Activated CD8-positive, alpha-beta memory T cell treated with anti-CD3 and anti-CD28 coated beads, Interleukin-2, amount 50 U/mL, for 24 hours (primary cell): ENCODE data around the gene GRIK2.
"Not testable (repeated sequence)": the region's sequence is repeated elsewhere in the genome, so short reads cannot be mapped to it uniquely, and the experiment has no call there.

Source experiments
- DNase-seq: peaks from one replicate; pipeline ENCODE4 v3.0.0-alpha.2; 2020; ENCODE audit errors: extremely low read depth

Gene GRIK2

DNA sequence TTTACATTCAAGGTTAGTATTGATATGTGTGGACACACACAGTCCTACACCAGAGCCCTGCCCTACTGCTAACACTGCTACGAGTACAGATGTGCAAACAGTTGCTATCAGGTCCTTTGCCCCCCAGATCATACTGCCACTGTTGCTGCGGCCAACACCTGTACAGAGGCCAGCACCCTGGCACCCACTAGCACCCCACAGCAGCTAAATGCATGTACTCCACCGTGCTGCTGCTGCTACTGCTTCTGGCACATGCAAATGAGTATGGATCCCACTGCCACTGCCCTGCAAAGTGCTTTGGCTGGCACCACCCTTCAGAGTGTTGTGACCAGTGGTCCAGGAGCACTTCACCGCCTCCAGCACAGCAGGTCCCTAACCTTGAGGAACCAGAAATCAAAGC lies 621.9 kb downstream of the GRIK2 start:
- no peak for DNase-seq

GRCh38 chr6:102022281-102022680 lies 628.8 kb downstream of the GRIK2 start:
- no peak for DNase-seq

DNA sequence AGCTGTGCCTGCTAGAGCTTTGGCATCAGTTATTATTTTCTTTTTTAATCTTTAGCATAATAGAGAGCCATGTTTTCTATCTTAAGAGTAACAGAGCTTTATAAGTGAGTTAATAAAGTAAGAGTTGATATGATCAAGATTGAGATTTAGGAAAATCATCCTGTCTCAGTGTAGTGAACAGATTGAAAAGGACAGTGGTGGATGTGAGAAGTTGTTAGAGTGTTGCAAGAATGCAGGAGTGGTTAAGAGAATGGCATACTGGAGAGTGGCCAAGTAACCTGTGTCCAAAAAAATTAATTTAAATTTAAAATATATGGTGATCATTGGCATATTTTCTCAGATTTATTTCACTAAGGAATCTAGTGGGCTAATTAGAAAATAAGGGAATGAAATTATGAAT lies 629.3 kb downstream of the GRIK2 start:
- no peak for DNase-seq

DNA sequence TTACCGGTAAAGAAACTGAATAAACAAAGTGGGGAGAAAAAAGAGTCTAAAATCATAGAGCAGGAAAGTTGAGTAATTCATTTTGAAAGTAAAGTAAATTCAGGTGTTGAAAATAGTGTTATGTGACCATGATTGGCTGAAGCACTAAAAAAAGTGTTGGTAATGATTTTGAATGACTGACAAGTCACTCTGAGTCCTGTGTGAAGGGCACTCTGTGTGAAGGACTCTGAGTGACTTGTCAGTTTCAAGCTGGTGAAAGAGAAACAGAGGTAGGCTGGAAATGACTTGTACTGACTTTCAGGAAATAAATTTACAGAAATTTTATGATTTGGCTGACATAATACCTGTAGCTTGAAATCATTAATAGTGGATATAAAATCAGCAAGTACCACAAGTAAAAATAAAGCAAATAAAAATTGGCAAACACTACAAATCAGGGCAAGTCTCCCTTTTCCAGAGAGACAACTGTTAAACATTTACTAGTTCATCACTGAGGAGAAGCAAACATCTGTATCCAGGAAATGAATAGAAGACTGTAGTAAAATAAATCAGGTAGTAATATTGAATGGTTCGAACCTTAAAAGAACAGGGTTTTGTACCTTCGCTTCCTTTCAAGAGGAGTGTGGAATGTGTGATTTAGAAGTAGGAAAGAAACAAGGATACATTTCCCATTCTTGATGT lies 630.6 kb downstream of the GRIK2 start:
- no peak for DNase-seq

DNA sequence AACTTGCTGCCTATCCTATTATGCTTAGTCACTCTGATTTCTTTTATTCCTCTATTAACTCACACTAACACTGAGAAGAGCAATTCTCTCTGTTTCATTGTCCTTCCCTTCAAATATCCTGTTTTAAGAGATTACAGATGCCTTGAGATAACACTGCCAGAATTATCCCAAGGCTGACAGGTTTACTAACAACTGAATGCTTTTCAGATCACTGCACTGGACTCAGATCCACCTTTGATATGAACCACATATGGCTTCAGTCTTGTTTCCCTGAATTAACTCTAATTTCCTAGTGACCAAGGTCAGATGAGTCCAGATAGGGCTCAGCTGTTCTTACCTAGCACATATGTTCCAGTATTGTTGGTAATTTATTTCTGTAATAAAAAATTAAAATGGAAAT lies 633.1 kb downstream of the GRIK2 start:
- no peak for DNase-seq

GRCh38 chr6:102028176-102028575 lies 634.7 kb downstream of the GRIK2 start:
- DNase-seq = no peak

DNA sequence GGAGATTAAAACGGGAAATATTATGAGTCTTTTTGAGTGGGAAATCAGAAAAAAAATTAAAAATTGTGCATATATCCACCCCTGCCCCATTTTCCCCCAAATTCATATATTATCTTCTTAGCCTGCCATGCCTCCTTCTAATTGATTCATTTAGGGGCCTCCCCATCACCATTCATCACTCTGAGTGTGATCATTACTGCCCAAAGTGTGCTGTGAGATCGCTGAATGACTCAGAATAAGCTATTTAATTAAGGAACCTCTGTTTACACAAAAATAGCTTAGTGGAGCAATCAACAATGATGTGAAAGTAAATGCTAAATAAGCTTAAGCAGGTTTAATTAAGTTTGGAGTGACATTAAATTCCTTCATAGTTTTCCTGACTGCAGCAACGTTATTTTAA lies 645.5 kb downstream of the GRIK2 start:
- DNase-seq = no peak

- no peak for DNase-seq
These were observed 645.9 kb downstream of the GRIK2 start for GRCh38 chr6:102039441-102039840.

DNA sequence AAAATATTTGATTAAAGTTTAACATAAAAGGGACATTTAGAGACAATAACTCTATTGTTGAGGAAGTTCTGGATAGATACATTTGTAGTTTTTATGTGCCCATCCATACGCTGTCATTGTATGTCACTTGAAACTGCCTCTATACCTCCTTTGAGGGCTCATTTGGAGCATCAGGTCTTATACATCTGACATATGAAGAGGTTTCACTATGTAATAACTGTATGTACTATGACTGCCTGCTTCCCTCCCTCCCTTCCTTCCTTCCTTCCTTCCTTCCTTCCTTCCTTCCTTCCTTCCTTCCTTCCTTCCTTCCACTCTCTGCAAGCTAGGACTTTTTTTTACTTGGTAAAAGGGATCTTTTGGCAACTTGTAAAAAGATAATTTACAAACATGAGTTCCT lies 657.5 kb downstream of the GRIK2 start:
- no peak for DNase-seq

- DNase-seq = no peak
These were observed 658.2 kb downstream of the GRIK2 start for GRCh38 chr6:102051720-102052119.

- no peak for DNase-seq
These were observed 670.6 kb downstream of the GRIK2 start for GRCh38 chr6:102064142-102064541.

GRCh38 chr6:102066301-102066700 lies 672.8 kb downstream of the GRIK2 start:
- no peak for DNase-seq

DNA sequence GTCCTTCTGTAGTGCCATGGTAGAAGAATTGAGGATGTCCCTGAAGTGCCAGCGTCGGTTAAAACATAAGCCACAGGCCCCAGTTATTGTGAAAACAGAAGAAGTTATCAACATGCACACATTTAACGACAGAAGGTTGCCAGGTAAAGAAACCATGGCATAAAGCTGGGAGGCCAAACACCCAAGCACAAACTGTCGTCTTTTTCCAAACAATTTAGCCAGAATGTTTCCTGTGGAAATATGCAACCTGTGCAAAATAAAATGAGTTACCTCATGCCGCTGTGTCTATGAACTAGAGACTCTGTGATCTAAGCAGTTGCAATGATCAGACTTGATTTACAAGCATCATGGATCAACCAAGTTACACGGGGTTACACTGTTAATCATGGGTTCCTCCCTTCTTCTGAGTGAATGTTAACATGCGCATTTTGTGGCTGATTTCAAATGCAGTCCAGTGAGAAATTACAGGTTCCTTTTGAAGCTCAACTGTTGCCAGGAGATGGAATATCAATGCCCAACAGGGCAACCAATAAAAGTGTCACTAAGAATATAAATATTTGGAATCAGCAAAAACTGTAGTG lies 674.9 kb downstream of the GRIK2 start:
- no peak for DNase-seq

DNA sequence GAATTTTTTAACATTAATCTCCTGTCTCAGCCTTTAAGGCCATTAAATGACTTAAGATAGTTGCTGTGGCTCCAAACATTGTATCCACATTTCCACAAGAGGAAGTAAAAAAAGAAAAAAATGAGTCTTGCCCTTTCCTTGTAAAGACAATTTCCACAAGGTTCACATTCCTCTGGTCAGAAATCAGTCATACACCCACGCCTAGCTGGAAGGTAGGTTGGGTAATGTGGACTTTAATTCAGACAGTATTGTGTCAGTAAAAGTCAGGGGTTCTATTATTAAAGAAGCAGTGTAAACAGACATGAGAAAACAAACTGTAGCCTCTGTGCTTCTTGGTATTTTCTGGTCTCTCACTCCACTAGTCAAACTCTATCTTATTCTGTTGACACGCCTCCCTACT lies 682.0 kb downstream of the GRIK2 start:
- DNase-seq = no peak

DNA sequence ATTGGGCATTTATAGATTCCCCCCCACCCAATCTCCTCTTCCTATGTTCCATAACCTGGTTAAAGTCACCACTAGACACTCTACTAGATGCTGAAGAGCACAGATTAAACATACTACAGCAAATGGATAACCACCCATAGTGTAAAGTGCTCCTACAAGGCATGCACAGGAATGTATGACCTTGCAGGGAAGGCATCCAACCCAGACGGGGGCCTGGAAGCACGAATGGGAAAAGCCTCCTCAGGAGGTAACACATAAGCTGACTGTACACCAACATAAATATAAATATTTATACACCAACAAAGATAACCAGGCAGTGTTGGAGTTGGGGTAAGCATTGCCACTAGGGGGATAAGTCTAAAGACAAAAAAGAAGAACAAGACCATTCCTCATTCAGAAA lies 691.7 kb downstream of the GRIK2 start:
- DNase-seq = no peak

GRCh38 chr6:102088160-102088559 lies 694.7 kb downstream of the GRIK2 start:
- DNase-seq = not testable (repeated sequence)

- no peak for DNase-seq
These were observed 720.9 kb downstream of the GRIK2 start for GRCh38 chr6:102114402-102114801.

GRCh38 chr6:102115911-102116310 lies 722.4 kb downstream of the GRIK2 start:
- no peak for DNase-seq

GRCh38 chr6:102118034-102118433 lies 724.5 kb downstream of the GRIK2 start:
- no peak for DNase-seq
